Measurements from ENCODE around the gene TMBIM4. TPM values are rescaled to one million over a fixed set of nuclear protein-coding genes. Genes with fewer than 3 reads are reported as not detected.

Gene TMBIM4
- total RNA-seq, 1 donor, result 94.1 TPM

DNA sequence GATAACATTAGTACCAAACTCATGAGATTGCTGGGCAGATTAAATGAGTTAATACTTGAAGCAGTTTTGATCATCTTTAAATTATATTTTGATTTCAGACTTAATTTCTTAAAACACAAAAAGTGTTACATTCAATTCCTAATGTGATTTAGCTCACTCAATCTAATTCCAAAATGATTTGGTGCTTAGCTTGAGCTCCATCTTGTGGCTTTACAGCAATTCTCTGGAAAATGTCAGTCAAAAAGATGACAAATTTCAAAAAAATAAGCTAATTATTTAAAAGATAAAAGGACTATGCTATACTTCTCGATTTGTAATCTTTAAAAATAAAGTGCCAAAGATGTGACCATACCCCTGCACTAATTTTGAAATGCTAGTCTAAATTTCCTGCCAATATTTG lies 49.3 kb downstream of the TMBIM4 start:
- no peaks in the 10 kb centered on the region for H3K9me3 ChIP-seq (ENCODE audit: low read depth, low read length)
- TF ChIP-seq, protein P1, sequence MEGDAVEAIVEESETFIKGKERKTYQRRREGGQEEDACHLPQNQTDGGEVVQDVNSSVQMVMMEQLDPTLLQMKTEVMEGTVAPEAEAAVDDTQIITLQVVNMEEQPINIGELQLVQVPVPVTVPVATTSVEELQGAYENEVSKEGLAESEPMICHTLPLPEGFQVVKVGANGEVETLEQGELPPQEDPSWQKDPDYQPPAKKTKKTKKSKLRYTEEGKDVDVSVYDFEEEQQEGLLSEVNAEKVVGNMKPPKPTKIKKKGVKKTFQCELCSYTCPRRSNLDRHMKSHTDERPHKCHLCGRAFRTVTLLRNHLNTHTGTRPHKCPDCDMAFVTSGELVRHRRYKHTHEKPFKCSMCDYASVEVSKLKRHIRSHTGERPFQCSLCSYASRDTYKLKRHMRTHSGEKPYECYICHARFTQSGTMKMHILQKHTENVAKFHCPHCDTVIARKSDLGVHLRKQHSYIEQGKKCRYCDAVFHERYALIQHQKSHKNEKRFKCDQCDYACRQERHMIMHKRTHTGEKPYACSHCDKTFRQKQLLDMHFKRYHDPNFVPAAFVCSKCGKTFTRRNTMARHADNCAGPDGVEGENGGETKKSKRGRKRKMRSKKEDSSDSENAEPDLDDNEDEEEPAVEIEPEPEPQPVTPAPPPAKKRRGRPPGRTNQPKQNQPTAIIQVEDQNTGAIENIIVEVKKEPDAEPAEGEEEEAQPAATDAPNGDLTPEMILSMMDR (IDR thresholded peaks at IDR 0.05; ENCODE audit: extremely low read depth, low read depth, low read length), result peak; percentile 37
- H3K4me2 ChIP-seq (ENCODE audit: insufficient read depth, low read length), result no peak overlapping the region
- H3K27me3 ChIP-seq (ENCODE audit: insufficient read depth, low read length), result no peaks in the 10 kb centered on the region
- no peak overlapping the region for H2AFZ ChIP-seq (ENCODE audit: low read length)
- peaks cover 7% of the 10 kb centered on the region for H3K4me1 ChIP-seq (ENCODE audit: insufficient read depth, low read length)
- no peak for DNase-seq (ENCODE audit: insufficient read length, low spot score, missing footprints)
- H3K4me3 ChIP-seq (ENCODE audit: insufficient read depth, low read length), result no peak overlapping the region
- H3K27ac ChIP-seq (ENCODE audit: low read depth, low read length), result no peak overlapping the region
- H3K36me3 ChIP-seq (ENCODE audit: insufficient read depth, low read length), result peaks cover 35% of the 10 kb centered on the region
- H3K79me2 ChIP-seq (ENCODE audit: insufficient read depth, low read length), result peaks cover 8% of the 10 kb centered on the region
- H4K20me1 ChIP-seq (ENCODE audit: insufficient read depth, low read length), result no peaks in the 10 kb centered on the region

DNA sequence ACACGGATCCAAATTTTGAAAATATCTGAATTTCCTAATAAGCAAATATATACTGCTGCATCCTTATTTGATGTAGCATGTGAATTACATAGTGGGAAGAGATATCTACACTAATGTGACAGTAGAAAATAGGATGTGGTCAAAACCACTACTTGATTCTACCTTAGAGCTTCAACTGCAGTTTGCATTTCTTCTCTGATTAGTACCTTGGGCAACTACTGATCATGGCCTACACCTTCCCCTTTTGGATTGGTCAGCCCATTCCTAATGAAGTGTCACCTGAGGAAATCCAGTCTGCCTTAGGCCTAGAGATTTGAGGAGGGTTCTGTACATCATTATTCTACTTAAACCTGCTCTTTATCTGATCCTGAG lies 49.9 kb downstream of the TMBIM4 start:
- Histone ChIP-seq H3K4me1 (ENCODE audit: insufficient read depth, low read length) (peaks cover 7% of the 10 kb centered on the region), H3K9me3 (ENCODE audit: low read depth, low read length) (no peaks in the 10 kb centered on the region), H3K4me2 (ENCODE audit: insufficient read depth, low read length) (no peak overlapping the region), H2AFZ (ENCODE audit: low read length) (no peak overlapping the region), H3K79me2 (ENCODE audit: insufficient read depth, low read length) (peaks cover 2% of the 10 kb centered on the region), H3K36me3 (ENCODE audit: insufficient read depth, low read length) (peaks cover 29% of the 10 kb centered on the region), H3K4me3 (ENCODE audit: insufficient read depth, low read length) (no peak overlapping the region), H4K20me1 (ENCODE audit: insufficient read depth, low read length) (no peaks in the 10 kb centered on the region), H3K27me3 (ENCODE audit: insufficient read depth, low read length) (no peaks in the 10 kb centered on the region), H3K27ac (ENCODE audit: low read depth, low read length) (no peak overlapping the region)
- DNase-seq (ENCODE audit: insufficient read length, low spot score, missing footprints), result no peak
- TF ChIP-seq, protein P1 (IDR thresholded peaks at IDR 0.05; ENCODE audit: extremely low read depth, low read depth, low read length), result no peak

DNA sequence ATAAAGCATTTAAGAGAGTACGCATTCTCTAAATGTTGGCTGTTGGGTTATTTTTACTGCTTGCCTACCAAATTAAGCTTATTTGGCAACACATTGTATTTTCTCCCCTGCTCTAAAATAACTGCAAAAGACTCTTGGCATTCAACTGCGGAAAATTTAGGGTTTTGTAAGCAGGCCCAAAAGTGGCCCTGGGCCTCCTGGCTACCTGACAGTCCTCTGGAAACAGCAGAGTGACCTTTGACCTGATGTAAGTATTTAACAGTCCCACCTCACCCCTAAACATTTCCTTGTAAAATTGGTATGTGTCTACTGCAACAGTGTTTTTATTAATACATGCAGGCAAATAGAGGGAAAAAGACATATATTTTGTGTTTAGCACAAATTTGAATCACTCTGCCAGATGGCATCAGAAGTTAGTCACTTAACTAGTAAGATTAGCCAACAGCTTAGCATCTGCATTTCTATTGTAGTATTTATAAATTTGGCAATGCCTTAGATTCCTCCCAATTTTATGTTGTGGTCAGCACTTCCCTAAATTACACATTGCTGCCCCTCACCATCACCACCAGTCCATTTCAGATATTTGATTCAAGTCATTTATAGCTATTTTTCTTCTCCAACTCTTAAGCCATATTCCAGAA lies 50.4 kb downstream of the TMBIM4 start:
- H4K20me1 ChIP-seq (ENCODE audit: insufficient read depth, low read length), result no peaks in the 10 kb centered on the region
- H3K36me3 ChIP-seq (ENCODE audit: insufficient read depth, low read length), result peaks cover 23% of the 10 kb centered on the region
- no peaks in the 10 kb centered on the region for H3K27me3 ChIP-seq (ENCODE audit: insufficient read depth, low read length)
- H3K4me3 ChIP-seq (ENCODE audit: insufficient read depth, low read length), result no peak overlapping the region
- DNase-seq (ENCODE audit: insufficient read length, low spot score, missing footprints), result no peak
- H3K4me2 ChIP-seq (ENCODE audit: insufficient read depth, low read length), result no peak overlapping the region
- H3K27ac ChIP-seq (ENCODE audit: low read depth, low read length), result no peak overlapping the region
- no peaks in the 10 kb centered on the region for H3K9me3 ChIP-seq (ENCODE audit: low read depth, low read length)
- TF ChIP-seq, protein P1 (IDR thresholded peaks at IDR 0.05; ENCODE audit: extremely low read depth, low read depth, low read length), result no peak
- H3K4me1 ChIP-seq (ENCODE audit: insufficient read depth, low read length), result peaks cover 7% of the 10 kb centered on the region
- no peaks in the 10 kb centered on the region for H3K79me2 ChIP-seq (ENCODE audit: insufficient read depth, low read length)
- H2AFZ ChIP-seq (ENCODE audit: low read length), result no peak overlapping the region

DNA sequence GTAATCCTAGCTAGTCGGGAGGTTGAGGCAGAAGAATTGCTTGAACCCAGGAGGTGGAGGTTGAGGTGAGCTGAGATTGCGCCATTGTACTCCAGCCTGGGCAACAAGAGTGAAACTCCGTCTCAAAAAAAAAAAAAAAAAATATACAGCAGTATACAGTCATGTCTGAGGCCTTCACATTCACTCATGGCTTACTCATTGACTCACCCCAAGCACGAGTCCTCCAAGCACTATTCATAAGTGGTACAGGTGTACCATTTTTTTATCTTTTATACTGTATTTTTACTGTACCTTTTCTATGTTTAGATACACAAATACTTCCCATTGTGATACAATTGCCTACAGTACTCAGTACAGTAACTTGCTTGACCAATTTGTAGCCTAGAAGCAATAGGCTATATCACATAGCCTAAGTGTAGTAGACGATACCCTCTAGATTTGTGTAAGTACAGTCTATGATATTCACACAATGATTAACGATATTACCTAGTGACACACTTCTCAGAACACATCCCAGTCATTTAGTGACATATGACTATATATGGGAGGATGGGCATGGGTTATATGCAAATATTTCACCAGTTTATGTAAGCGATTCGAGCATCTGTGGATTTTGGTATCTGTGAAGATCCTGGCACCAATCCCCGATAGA lies 51.4 kb downstream of the TMBIM4 start:
- H3K79me2 ChIP-seq (ENCODE audit: insufficient read depth, low read length), result no peaks in the 10 kb centered on the region
- H3K4me1 ChIP-seq (ENCODE audit: insufficient read depth, low read length), result peaks cover 7% of the 10 kb centered on the region
- no peak overlapping the region for H2AFZ ChIP-seq (ENCODE audit: low read length)
- H3K27me3 ChIP-seq (ENCODE audit: insufficient read depth, low read length), result no peaks in the 10 kb centered on the region
- no peaks in the 10 kb centered on the region for H4K20me1 ChIP-seq (ENCODE audit: insufficient read depth, low read length)
- no peak for DNase-seq (ENCODE audit: insufficient read length, low spot score, missing footprints)
- peaks cover 14% of the 10 kb centered on the region for H3K36me3 ChIP-seq (ENCODE audit: insufficient read depth, low read length)
- H3K27ac ChIP-seq (ENCODE audit: low read depth, low read length), result no peak overlapping the region
- no peak overlapping the region for H3K4me2 ChIP-seq (ENCODE audit: insufficient read depth, low read length)
- no peaks in the 10 kb centered on the region for H3K9me3 ChIP-seq (ENCODE audit: low read depth, low read length)
- TF ChIP-seq, protein P1 (IDR thresholded peaks at IDR 0.05; ENCODE audit: extremely low read depth, low read depth, low read length), result no peak
- no peak overlapping the region for H3K4me3 ChIP-seq (ENCODE audit: insufficient read depth, low read length)

Measured in osteoblast (primary cell).